Neural progenitor cell (in vitro differentiated cells): ENCODE results near the gene CSNK1G2. TPM values are rescaled to one million over a fixed set of nuclear protein-coding genes. Genes with fewer than 3 reads are reported as not detected.

Source experiments
- DNase-seq: peaks from one replicate; pipeline ENCODE4 v3.0.0-alpha.2; 2016; ENCODE audit warnings: low spot score
- H2AFZ ChIP-seq: fragments of 200-600 bp; sonication (generic); replicated peaks from 2 replicates; pipeline ENCODE4 v1.6.1; 2016; ENCODE audit warnings: antibody characterized with exemption
- H3F3A ChIP-seq: fragments of 200-600 bp; sonication (generic); 2 replicates; pipeline ENCODE4 v1.6.1; 2016; ENCODE audit warnings: antibody characterized with exemption, low read depth
- H3K27ac ChIP-seq: fragments of 200-600 bp; sonication (generic); 2 replicates; pipeline ENCODE4 v1.5.1; 2016; ENCODE audit warnings: mild to moderate bottlenecking
- H3K27me3 ChIP-seq: fragments of 200-600 bp; sonication (generic); 2 replicates; pipeline ENCODE4 v1.6.1; 2016; ENCODE audit warnings: mild to moderate bottlenecking, moderate library complexity
- H3K36me3 ChIP-seq: fragments of 200-600 bp; sonication (generic); 2 replicates; pipeline ENCODE4 v1.5.1; 2016
- H3K4me1 ChIP-seq: fragments of 200-600 bp; sonication (generic); 2 replicates; pipeline ENCODE4 v1.6.1; 2016; ENCODE audit warnings: mixed run types
- H3K4me2 ChIP-seq: fragments of 200-600 bp; sonication (generic); 2 replicates; pipeline ENCODE4 v1.6.1; 2016
- H3K4me3 ChIP-seq: fragments of 200-600 bp; sonication (generic); 2 replicates; pipeline ENCODE4 v1.5.1; 2016
- H3K79me2 ChIP-seq: fragments of 200-600 bp; sonication (generic); 2 replicates; pipeline ENCODE4 v1.6.1; 2016; ENCODE audit warnings: low read depth
- H3K9ac ChIP-seq: fragments of 200-600 bp; sonication (generic); 2 replicates; pipeline ENCODE4 v1.6.1; 2016
- H3K9me3 ChIP-seq: fragments of 200-600 bp; sonication (generic); 2 replicates; pipeline ENCODE4 v1.5.1; 2016; ENCODE audit warnings: low read depth
- H4K20me1 ChIP-seq: fragments of 200-600 bp; sonication (generic); 2 replicates; pipeline ENCODE4 v1.6.1; 2016; ENCODE audit warnings: low read depth
- H3K27ac Mint-ChIP-seq: 3 replicates; pipeline ENCODE4 v1.8.0; 2021; ENCODE audit warnings: mixed read lengths
- H3K27me3 Mint-ChIP-seq: 2 replicates; pipeline ENCODE4 v1.8.0; 2022; ENCODE audit warnings: low read depth, mild to moderate bottlenecking, inconsistent platforms, moderate library complexity, mixed read lengths; ENCODE audit not compliant: insufficient read depth
- H3K36me3 Mint-ChIP-seq: 3 replicates; pipeline ENCODE4 v1.8.0; 2021; ENCODE audit warnings: mixed read lengths
- H3K4me1 Mint-ChIP-seq: 3 replicates; pipeline ENCODE4 v1.8.0; 2021; ENCODE audit warnings: mixed read lengths
- H3K4me3 Mint-ChIP-seq: 3 replicates; pipeline ENCODE4 v1.8.0; 2021; ENCODE audit warnings: mild to moderate bottlenecking, moderate library complexity, mixed read lengths
- H3K9me3 Mint-ChIP-seq: 3 replicates; pipeline ENCODE4 v1.8.0; 2020; ENCODE audit warnings: mixed read lengths
- EZH2 ChIP-seq: fragments of 200-600 bp; sonication (generic); IDR thresholded peaks from 2 replicates; pipeline ENCODE4 v1.6.1; 2017; ENCODE audit warnings: antibody characterized with exemption, mild to moderate bottlenecking, moderate library complexity
- EZH2phosphoT487 ChIP-seq: fragments of 200-600 bp; sonication (generic); IDR thresholded peaks from 2 replicates; pipeline ENCODE4 v1.6.1; 2017; ENCODE audit warnings: antibody characterized with exemption
- small RNA-seq: library from RNA; depleted of rRNA; stranded (forward); fragments of <200 nt; gene quantifications from one replicate; pipeline ENCODE3, GENCODE V24; 2015
- total RNA-seq: library from RNA; depleted of rRNA; stranded (reverse); fragments of >200 nt; gene quantifications from 2 replicates; pipeline ENCODE4 v1.2.3, GENCODE V29; 2015; ENCODE audit warnings: low replicate concordance
- TF ChIP-seq, protein P1 (sequence below): fragments of 200-600 bp; sonication (generic); IDR thresholded peaks from 2 replicates; pipeline ENCODE4 v1.5.1; 2017; ENCODE audit warnings: antibody characterized with exemption, mild to moderate bottlenecking

Gene CSNK1G2
- total RNA-seq, 1 donor from 2014 or later, result 49.6 TPM

DNA sequence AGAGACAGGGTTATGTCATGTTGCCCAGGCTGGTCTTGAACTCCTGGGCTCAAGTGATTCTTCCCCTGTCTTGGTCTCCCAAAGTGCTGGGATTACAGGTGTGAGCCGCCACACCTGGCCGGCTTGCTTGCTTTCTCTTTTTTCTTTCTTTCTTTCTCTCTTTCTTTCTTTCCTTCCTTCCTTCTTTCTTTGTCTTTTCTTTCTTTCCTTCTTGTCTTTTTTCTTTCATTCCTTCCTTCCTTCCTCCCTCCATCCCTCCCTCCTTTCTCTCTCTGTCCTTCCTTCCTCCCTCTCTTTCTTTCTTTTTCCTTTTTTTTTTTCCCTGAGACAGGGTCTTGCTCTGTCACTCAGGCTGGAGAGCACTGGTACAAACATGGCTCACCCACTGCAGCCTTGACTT, 81.3 kb downstream of the CSNK1G2 start:
- H2AFZ ChIP-seq, result no peak overlapping the region
- no peaks in the 10 kb centered on the region for H3K36me3 Mint-ChIP-seq
- DNase-seq, result no peak
- TF ChIP-seq EZH2phosphoT487 (no peak), EZH2 (no peak)
- TF ChIP-seq, protein P1, sequence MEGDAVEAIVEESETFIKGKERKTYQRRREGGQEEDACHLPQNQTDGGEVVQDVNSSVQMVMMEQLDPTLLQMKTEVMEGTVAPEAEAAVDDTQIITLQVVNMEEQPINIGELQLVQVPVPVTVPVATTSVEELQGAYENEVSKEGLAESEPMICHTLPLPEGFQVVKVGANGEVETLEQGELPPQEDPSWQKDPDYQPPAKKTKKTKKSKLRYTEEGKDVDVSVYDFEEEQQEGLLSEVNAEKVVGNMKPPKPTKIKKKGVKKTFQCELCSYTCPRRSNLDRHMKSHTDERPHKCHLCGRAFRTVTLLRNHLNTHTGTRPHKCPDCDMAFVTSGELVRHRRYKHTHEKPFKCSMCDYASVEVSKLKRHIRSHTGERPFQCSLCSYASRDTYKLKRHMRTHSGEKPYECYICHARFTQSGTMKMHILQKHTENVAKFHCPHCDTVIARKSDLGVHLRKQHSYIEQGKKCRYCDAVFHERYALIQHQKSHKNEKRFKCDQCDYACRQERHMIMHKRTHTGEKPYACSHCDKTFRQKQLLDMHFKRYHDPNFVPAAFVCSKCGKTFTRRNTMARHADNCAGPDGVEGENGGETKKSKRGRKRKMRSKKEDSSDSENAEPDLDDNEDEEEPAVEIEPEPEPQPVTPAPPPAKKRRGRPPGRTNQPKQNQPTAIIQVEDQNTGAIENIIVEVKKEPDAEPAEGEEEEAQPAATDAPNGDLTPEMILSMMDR, result no peak
- H3K36me3 ChIP-seq, result no peaks in the 10 kb centered on the region
- H3K9ac ChIP-seq, result no peak overlapping the region
- no peak overlapping the region for H3K4me3 Mint-ChIP-seq
- no peak overlapping the region for H3K27ac ChIP-seq
- H3K9me3 Mint-ChIP-seq, result peaks cover 8% of the 10 kb centered on the region
- H3K4me2 ChIP-seq, result no peak overlapping the region
- H3K79me2 ChIP-seq, result no peaks in the 10 kb centered on the region
- H3K4me3 ChIP-seq, result no peak overlapping the region
- H3K27ac Mint-ChIP-seq, result no peak overlapping the region
- no peaks in the 10 kb centered on the region for H3K27me3 ChIP-seq
- H4K20me1 ChIP-seq, result no peaks in the 10 kb centered on the region
- H3K4me1 Mint-ChIP-seq, result peaks cover 6% of the 10 kb centered on the region
- H3K27me3 Mint-ChIP-seq, result peaks cover 9% of the 10 kb centered on the region
- H3F3A ChIP-seq, result peaks cover under 1% of the 10 kb centered on the region
- no peaks in the 10 kb centered on the region for H3K4me1 ChIP-seq
- no peaks in the 10 kb centered on the region for H3K9me3 ChIP-seq

DNA sequence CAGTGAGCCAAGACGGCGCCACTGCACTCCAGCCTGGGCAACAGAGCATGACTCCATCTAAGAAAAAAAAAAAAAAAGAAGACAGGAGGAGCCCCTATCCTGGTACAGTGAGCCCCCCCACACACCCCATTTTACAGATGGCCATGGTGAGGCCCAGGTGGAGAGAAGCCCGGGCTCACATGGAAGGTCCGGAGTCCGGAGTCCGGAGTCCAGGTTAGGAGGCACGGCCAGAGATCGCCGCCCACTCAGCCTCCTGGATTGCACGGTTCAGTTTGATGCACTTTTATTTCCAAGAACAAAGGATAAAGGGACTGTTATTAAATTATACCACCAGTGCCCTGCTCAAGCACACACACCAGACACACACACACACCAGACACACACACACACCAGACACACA, 85.8 kb downstream of the CSNK1G2 start:
- H3K27me3 ChIP-seq, result no peaks in the 10 kb centered on the region
- TF ChIP-seq EZH2phosphoT487, result no peak
- TF ChIP-seq EZH2, result no peak
- TF ChIP-seq, protein P1, result no peak
- H3K79me2 ChIP-seq, result no peaks in the 10 kb centered on the region
- no peak overlapping the region for H3K4me2 ChIP-seq
- peaks cover 8% of the 10 kb centered on the region for H3K9me3 Mint-ChIP-seq
- no peak for DNase-seq
- H3F3A ChIP-seq, result peaks cover 23% of the 10 kb centered on the region
- H3K27me3 Mint-ChIP-seq, result peaks cover 9% of the 10 kb centered on the region
- no peak overlapping the region for H3K27ac ChIP-seq
- H3K4me3 Mint-ChIP-seq, result no peak overlapping the region
- H3K4me1 Mint-ChIP-seq, result peaks cover 3% of the 10 kb centered on the region
- no peaks in the 10 kb centered on the region for H4K20me1 ChIP-seq
- no peaks in the 10 kb centered on the region for H3K4me1 ChIP-seq
- no peak overlapping the region for H3K27ac Mint-ChIP-seq
- H3K9me3 ChIP-seq, result no peaks in the 10 kb centered on the region
- no peak overlapping the region for H2AFZ ChIP-seq
- H3K4me3 ChIP-seq, result no peak overlapping the region
- no peaks in the 10 kb centered on the region for H3K36me3 Mint-ChIP-seq
- no peak overlapping the region for H3K9ac ChIP-seq
- H3K36me3 ChIP-seq, result no peaks in the 10 kb centered on the region

DNA sequence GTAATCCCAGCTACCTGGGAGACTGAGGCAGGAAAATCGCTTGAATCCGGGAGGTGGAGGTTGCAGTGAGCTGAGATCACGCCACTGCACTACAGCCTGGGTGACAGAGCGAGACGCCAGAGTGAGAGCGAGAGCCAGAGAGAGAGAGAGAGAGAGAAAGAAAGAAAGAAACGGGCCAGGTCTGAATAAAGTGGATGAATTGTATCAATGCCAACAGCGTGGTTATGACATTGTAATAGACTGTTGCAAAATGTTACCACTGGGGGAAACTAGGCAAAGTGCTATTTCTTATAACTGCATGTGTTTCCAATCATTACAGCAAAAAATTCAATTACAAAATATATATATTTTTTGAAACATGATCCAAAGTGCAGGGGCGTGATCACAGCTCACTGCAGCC, 86.4 kb downstream of the CSNK1G2 start:
- no peak overlapping the region for H2AFZ ChIP-seq
- no peaks in the 10 kb centered on the region for H3K36me3 Mint-ChIP-seq
- H3K79me2 ChIP-seq, result no peaks in the 10 kb centered on the region
- no peaks in the 10 kb centered on the region for H3K9me3 ChIP-seq
- peaks cover 29% of the 10 kb centered on the region for H3F3A ChIP-seq
- no peaks in the 10 kb centered on the region for H3K36me3 ChIP-seq
- H3K9me3 Mint-ChIP-seq, result peaks cover 8% of the 10 kb centered on the region
- no peak overlapping the region for H3K4me3 ChIP-seq
- H4K20me1 ChIP-seq, result no peaks in the 10 kb centered on the region
- no peak overlapping the region for H3K4me3 Mint-ChIP-seq
- H3K4me1 Mint-ChIP-seq, result peaks cover 6% of the 10 kb centered on the region
- H3K9ac ChIP-seq, result no peak overlapping the region
- no peak overlapping the region for H3K27ac ChIP-seq
- no peaks in the 10 kb centered on the region for H3K27me3 ChIP-seq
- no peak for DNase-seq
- H3K4me1 ChIP-seq, result peaks cover 6% of the 10 kb centered on the region
- TF ChIP-seq, protein P1, result no peak
- TF ChIP-seq EZH2phosphoT487 (no peak), EZH2 (no peak)
- H3K27me3 Mint-ChIP-seq, result peaks cover 9% of the 10 kb centered on the region
- H3K27ac Mint-ChIP-seq, result no peak overlapping the region
- no peak overlapping the region for H3K4me2 ChIP-seq

Small RNA genes within 50 kb of the gene (small RNA-seq; reads per million reads assigned to genes)
- not detected for gene AC007136.1

Other genes with a start within 250 kb of the CSNK1G2 start
- gene ONECUT3, start 187.7 kb upstream of the CSNK1G2 start, total RNA-seq, result 0.09 TPM in 1 of 2 replicates, not detected in the other
- 0.06 and 1.5 TPM in 2 replicates for gene ATP8B3, start 128.9 kb upstream of the CSNK1G2 start, total RNA-seq
- 12.8 and 38.7 TPM in 2 replicates for gene REXO1, start 92.7 kb upstream of the CSNK1G2 start, total RNA-seq
- gene KLF16, start 77.6 kb upstream of the CSNK1G2 start, total RNA-seq, result 1.0 and 4.8 TPM in 2 replicates
- gene ABHD17A, start 55.7 kb upstream of the CSNK1G2 start, total RNA-seq, result 20.2 and 87.0 TPM in 2 replicates
- gene ADAT3, start 35.8 kb upstream of the CSNK1G2 start, total RNA-seq, result 2.4 and 6.5 TPM in 2 replicates
- 11.5 and 67.6 TPM in 2 replicates for gene SCAMP4, start 35.8 kb upstream of the CSNK1G2 start, total RNA-seq
- gene BTBD2, start 74.5 kb downstream of the CSNK1G2 start, total RNA-seq, result 48.8 and 148 TPM in 2 replicates
- 46.0 and 106 TPM in 2 replicates for gene MKNK2, start 110.1 kb downstream of the CSNK1G2 start, total RNA-seq
- 6.0 and 15.9 TPM in 2 replicates for gene MOB3A, start 155.2 kb downstream of the CSNK1G2 start, total RNA-seq
- gene IZUMO4, start 155.7 kb downstream of the CSNK1G2 start, total RNA-seq, result 3.7 TPM in 1 of 2 replicates, not detected in the other
- 50.9 and 93.7 TPM in 2 replicates for gene AP3D1, start 210.4 kb downstream of the CSNK1G2 start, total RNA-seq
- 8.9 and 21.1 TPM in 2 replicates for gene DOT1L, start 222.8 kb downstream of the CSNK1G2 start, total RNA-seq